ENCODE measurements around the gene SLC29A2.

Gene SLC29A2

DNA sequence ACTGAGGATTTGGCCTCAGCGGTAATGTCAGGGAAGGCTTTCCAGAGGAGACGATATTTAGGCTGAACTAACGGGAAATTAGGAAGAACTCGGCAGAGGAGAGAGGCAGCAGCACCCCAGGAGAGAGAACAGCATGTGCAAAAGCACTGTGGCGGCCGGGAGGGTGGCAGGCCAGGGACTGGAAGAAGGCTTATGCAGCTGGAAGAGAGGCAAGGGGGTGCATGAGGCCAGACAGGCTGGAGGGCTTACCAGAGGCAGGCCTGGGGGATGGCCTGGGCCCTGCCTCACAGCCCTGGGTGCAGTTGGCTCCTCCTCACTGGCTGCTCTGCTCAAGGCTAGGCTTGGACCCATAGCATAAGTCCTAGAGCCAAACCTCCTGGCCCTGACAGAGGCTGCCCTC is 41.6 kb upstream of the SLC29A2 start:
- H3K4me3 ChIP-seq (IDR thresholded peaks at IDR 0.05; ENCODE audit: insufficient read depth, low read depth, low read length): no peak overlapping the region
- peaks cover 84% of the 10 kb centered on the region for H3K27me3 ChIP-seq (ENCODE audit: insufficient read depth, low read depth)
- H3K9ac ChIP-seq: no peak overlapping the region
- no peak overlapping the region for H3K4me2 ChIP-seq
- H2AFZ ChIP-seq (ENCODE audit: low read depth): no peak overlapping the region
- no peaks in the 10 kb centered on the region for H3K36me3 ChIP-seq (ENCODE audit: insufficient read depth)
- peaks cover 9% of the 10 kb centered on the region for H3K4me1 ChIP-seq (ENCODE audit: low read depth, poor library complexity, severe bottlenecking)
- H3K27ac ChIP-seq: no peak overlapping the region
- H4K20me1 ChIP-seq (ENCODE audit: insufficient read depth): no peaks in the 10 kb centered on the region
- TF ChIP-seq CTCF (conservative IDR thresholded peaks at IDR 0.05; ENCODE audit: low read depth, low read length): no peak
- no peaks in the 10 kb centered on the region for H3K79me2 ChIP-seq (ENCODE audit: insufficient read depth, low read depth)

DNA sequence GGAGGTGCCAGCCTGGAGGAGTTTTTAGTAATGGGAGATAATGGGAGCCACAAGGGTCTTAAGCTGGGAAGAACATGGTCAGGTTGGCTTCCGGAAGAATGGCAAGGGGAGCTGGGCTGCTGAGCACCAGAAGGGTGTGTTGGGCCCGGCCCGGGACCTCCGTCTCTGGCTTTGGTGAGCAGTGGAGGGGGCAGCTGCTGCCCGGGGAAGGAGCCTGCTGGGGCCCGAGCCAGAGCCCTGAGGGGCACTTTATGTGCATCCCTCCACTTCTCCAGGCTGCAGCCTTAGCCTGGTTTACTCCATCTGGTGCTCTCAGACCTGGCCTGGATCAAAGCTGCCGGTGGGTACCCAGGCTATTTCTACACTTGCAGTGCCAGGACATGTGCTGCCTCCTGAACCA is 40.5 kb upstream of the SLC29A2 start:
- Histone ChIP-seq H3K4me3 (IDR thresholded peaks at IDR 0.05; ENCODE audit: insufficient read depth, low read depth, low read length) (no peak overlapping the region), H4K20me1 (ENCODE audit: insufficient read depth) (no peaks in the 10 kb centered on the region), H3K27ac (no peak overlapping the region), H3K4me2 (no peak overlapping the region), H3K27me3 (ENCODE audit: insufficient read depth, low read depth) (peaks cover 85% of the 10 kb centered on the region), H3K9ac (no peak overlapping the region), H3K4me1 (ENCODE audit: low read depth, poor library complexity, severe bottlenecking) (no peaks in the 10 kb centered on the region), H3K36me3 (ENCODE audit: insufficient read depth) (no peaks in the 10 kb centered on the region), H2AFZ (ENCODE audit: low read depth) (no peak overlapping the region), H3K79me2 (ENCODE audit: insufficient read depth, low read depth) (no peaks in the 10 kb centered on the region)
- no peak for TF ChIP-seq CTCF (conservative IDR thresholded peaks at IDR 0.05; ENCODE audit: low read depth, low read length)

DNA sequence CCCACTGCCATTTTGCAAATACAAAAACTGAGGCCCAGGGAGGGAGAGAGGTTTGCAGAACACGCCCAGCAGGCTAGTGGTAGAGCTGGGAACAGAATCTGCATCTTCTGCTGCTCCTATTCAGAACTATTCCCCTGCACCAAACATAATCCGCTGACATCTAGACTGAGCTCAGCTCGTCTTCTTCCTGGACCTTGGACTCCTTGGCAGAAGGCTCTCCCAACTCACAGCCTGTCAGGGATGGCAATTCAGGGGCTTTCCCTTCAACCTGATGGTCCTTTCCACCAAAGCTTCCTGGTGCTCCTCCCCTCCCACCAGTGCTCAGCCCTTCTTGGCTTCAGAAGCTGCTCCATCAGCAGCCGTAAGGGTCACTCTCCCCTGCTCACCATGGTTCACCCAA is 39.8 kb upstream of the SLC29A2 start:
- no peaks in the 10 kb centered on the region for H3K36me3 ChIP-seq (ENCODE audit: insufficient read depth)
- no peak overlapping the region for H3K4me3 ChIP-seq (IDR thresholded peaks at IDR 0.05; ENCODE audit: insufficient read depth, low read depth, low read length)
- no peak overlapping the region for H3K4me2 ChIP-seq
- H4K20me1 ChIP-seq (ENCODE audit: insufficient read depth): no peaks in the 10 kb centered on the region
- H3K79me2 ChIP-seq (ENCODE audit: insufficient read depth, low read depth): no peaks in the 10 kb centered on the region
- no peak overlapping the region for H2AFZ ChIP-seq (ENCODE audit: low read depth)
- H3K27ac ChIP-seq: no peak overlapping the region
- no peaks in the 10 kb centered on the region for H3K4me1 ChIP-seq (ENCODE audit: low read depth, poor library complexity, severe bottlenecking)
- TF ChIP-seq CTCF (conservative IDR thresholded peaks at IDR 0.05; ENCODE audit: low read depth, low read length): no peak
- H3K27me3 ChIP-seq (ENCODE audit: insufficient read depth, low read depth): peaks cover 85% of the 10 kb centered on the region
- no peak overlapping the region for H3K9ac ChIP-seq

DNA sequence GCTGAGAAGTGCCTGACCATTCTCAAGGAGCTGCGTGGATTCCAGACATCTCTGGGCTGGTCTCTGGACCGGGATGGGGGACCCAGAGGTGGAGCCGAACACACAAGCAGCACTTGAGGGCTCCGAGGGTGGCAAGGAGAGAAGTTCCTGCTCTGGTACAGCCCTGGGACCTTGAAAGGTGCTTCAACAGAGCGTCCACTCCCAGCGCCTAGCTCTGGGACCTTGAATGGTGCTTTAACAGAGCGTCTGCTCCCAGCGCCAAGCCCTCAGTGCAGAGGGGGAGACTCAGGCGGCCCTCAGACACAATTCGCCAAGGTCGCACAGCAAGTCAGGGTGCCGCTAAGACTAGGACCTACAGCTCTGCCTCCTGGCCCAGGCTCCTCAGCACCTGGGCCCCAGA is 38.6 kb upstream of the SLC29A2 start:
- no peak overlapping the region for H3K4me2 ChIP-seq
- no peaks in the 10 kb centered on the region for H3K79me2 ChIP-seq (ENCODE audit: insufficient read depth, low read depth)
- H3K4me1 ChIP-seq (ENCODE audit: low read depth, poor library complexity, severe bottlenecking): no peaks in the 10 kb centered on the region
- H3K9ac ChIP-seq: no peak overlapping the region
- H3K36me3 ChIP-seq (ENCODE audit: insufficient read depth): no peaks in the 10 kb centered on the region
- H3K27me3 ChIP-seq (ENCODE audit: insufficient read depth, low read depth): peaks cover 86% of the 10 kb centered on the region
- H3K27ac ChIP-seq: no peak overlapping the region
- no peak overlapping the region for H3K4me3 ChIP-seq (IDR thresholded peaks at IDR 0.05; ENCODE audit: insufficient read depth, low read depth, low read length)
- no peak for TF ChIP-seq CTCF (conservative IDR thresholded peaks at IDR 0.05; ENCODE audit: low read depth, low read length)
- no peak overlapping the region for H2AFZ ChIP-seq (ENCODE audit: low read depth)
- H4K20me1 ChIP-seq (ENCODE audit: insufficient read depth): no peaks in the 10 kb centered on the region
